Amygdala (tissue), 56 donors: ENCODE measurements around the gene PITPNC1.
"Not testable (repeated sequence)": the region's sequence is repeated elsewhere in the genome, so short reads cannot be mapped to it uniquely, and the experiment has no call there.

Experiments used
- DNase-seq, 56 donors: peaks; one replicate each; lab custom pipeline; 2025; lab: John Stamatoyannopoulos, UW

PITPNC1 gene

DNA sequence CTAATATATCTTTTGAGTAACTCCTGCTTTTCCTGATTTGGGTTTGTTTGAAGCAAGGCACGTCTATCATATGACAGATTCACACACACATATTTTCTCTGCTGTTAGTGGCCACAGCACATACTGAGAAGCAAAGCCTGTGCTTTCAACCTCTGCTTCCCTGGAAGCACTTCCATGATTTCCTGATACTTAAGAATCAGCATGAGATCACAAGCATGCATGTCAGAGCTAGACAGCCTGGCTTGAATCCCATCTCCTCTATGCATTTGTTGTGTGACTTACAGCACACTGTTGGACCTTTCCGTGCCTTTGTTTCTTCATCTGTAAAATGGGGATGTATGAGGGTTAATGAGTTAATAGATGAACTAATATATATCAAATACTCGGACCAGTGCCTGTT is 189.6 kb downstream of the PITPNC1 start:
- no peak for DNase-seq

DNA sequence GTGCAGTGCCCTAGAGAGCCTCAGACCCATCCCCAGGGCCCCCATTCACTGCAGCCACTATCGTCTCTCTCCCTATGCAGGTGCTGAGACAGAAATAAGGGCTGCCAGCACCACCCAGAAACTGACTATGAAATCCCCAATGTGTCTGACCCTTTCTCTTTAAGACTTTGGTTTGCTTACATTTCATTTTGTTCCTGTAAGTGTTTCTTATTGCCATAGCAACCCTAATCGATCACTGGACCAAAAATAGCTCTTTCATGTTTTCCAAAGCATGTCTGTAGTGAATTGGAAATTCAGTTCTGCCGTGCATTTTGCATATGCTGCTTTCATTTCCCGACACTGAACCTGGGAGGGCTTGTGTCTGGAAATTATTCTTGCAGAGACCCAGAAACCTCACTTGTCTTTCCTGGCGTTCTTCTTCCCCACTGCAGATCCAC is 192.0 kb downstream of the PITPNC1 start:
- DNase-seq: no peak

DNA sequence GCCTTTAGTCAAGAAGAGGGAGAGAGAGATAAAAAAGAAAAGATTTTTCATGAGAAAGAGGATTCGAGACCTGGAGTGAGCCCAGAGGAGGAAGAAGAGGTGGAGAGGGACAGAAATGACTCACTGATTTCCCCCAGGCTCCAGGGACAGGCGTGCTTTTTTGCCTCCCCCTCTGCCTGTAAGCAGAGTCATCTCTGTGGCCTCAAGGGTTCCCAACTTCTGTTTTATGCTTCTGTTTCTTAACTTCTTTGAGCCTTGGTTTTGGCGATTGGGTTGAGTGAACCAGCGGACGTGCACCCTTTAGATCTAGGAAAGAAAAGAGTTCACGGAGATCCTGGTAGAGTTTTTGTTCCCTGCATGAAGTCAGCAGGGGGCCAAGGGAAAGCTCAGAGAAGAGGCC is 192.8 kb downstream of the PITPNC1 start:
- DNase-seq: peak in 4 of 56 donors; percentile 6 to 14 (median 12)

DNA sequence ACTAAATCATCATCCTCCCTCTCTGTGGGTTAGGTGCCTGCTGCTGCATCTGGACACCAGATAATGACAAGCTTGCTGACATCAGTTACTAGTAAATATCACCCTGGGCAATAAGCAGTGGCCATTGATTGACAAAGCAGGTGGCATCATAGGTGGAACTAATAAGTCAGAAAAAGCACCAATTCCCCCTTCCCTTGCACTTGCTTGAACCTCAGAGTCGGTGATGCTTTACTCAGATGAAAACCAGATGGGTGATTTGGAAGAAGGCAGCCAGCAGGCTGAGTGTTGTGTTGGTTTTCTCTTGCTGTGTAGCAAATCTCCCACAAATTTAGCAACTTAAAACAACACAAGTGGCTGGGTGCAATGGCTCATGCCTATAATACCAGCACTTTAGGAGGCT is 193.7 kb downstream of the PITPNC1 start:
- no peak for DNase-seq

DNA sequence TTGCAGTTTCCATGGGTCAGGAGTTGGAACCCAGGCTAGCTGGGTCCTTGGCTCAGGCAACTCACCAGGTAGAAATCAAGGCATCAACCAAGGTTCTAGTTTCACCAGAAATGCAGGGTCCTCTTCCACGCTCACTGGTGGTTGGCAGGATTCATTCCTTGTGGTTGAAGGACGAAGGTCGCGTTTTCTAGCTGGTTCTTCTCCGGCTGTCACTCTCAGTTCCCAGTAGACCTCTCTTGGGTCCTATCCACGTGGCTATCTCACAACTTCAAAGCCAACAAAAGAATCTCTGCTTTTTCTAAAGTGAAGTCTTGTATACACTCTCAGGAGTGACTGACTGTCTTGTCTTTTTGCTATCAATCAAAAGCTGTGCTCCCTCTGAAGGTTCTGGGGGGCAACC is 194.4 kb downstream of the PITPNC1 start:
- no peak for DNase-seq

DNA sequence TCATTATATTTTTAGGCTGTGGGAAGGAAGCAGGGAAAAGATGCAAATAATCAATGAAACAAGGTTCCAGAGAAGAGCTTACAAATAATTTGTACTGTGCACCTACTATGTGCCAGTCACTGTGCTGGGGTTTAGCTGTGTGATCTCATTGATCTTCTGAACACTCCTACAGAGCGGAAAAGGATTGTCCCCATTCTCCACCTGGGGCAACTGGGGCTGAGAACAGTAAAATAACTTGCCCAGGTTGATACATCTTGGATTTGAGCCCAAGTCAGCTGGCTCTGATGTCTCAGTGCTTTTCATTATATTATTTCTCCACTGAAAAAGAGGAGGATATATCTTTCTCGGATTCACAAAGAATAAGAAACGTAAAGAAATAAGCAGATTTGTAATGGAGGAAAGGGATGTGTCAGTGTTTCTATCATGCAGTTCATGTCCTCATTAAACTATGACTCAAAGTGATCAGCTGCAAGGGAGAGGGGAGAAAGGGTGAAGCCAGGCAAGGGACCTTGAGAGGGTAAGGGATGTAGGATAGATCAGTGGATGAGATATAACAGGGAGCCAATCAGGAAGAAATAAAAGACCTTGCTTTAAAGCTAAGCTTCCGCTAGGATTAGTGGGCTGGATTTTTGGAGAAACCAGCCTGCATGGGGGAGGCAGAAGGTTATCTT is 197.0 kb downstream of the PITPNC1 start:
- no peak for DNase-seq

DNA sequence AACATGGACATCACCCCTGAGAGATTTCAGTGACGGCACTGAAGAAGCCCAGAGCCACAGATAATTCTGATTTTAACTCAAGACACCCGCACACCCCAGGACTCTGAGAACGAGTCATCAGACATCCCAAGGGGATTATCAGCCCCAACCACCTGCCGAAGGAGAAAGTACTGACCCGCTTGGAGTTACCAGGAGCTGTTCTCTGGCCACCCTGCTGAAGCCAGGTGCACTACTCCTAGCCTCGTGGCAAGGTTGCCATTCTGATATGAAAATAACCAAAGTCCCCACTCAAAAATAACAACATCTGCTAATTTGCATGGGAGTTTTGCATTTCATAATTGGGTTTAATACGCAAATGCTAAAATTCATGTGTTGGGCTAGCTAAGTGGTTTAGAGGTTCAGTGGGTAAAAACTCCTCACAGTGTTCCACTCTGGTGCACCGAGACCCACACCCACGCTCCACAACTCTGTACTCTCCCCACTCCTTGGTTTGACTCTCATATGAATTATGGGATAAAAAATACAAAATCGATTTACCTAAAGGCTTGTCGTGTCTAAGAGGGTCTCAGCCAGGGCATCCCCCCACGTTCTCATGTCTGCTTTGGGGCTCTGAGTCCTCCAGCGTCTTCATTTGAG is 197.7 kb downstream of the PITPNC1 start:
- no peak for DNase-seq

DNA sequence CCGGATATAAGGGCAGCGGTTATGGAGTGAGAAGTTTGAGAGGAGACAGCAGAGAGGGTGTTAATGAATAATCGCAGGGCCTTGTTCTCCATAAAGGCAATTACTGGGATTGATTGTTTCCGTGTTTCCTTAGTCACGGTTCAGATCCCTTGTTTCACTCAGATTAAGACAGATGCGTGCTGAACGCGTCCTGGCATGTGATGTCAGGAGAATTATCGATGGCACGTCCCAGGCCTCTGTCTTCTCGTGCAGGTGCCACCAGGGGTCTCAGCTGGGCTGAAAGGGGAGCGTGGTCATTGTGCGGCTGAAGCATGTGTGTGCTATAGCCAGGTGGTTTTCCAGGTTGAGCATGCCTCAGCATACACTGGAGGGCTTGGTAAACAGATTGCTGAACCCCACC is 198.2 kb downstream of the PITPNC1 start:
- DNase-seq: no peak

DNA sequence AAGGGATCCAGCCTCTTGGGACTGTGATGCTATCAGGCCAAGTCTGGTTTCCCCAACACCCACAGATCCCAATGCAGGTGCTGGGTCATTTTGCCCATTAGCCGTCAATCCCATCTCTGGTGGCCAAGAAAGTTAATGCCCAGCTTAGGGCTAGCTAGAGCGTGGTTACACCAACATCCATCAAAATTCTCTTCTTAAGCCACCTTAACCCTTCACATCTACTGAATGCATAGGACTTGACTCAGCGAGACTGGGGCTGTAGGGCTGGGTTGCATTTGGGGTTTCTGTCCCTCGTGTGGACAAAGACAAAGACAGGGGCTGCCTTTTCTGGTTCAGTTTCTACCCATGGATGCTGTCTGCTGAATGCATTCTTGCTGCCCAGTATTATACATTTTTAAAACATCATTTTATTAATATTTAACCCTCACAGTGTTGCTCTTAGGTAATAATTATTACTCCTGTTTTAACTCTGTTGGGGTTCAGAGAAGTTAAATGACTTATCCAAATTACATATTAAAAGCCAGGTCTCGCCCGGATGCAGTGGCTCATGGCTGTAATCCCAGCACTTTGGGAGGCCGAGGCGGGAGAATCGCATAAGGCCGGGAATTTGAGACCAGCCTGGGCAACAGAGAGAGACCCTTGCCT is 199.5 kb downstream of the PITPNC1 start:
- no peak for DNase-seq

DNA sequence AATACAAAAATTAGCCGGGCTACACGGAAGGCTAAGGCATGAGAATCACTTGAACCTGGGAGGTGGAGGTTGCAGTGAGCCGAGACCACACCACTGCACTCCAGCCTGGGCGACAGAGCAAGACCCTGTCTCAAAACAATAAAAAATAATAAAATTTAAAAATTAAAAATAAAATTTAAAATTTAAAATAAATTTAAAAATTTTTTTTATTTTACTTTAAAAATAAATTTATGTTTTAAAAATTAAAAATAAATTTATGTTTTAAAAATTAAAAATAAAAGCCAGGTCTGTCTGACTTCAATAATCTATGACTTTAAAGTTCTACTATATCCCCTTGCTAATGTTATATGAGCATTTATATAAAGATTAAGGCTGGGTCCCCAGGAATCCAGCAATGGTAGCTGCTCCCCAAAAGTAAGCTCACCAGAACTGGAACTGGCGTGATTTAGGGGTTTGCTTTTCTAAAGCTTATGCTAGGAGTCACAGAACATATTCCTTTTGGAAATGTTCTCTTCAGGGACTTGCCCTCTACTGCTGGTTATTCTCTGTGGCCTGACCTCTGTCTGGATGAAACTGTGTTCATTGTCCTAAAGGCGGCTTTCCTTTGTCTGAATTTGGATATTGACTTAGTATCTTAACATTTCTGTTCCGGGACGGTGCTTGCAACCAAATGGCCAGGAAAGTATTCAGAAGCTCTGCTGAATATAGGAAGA is 200.5 kb downstream of the PITPNC1 start:
- no peak for DNase-seq

DNA sequence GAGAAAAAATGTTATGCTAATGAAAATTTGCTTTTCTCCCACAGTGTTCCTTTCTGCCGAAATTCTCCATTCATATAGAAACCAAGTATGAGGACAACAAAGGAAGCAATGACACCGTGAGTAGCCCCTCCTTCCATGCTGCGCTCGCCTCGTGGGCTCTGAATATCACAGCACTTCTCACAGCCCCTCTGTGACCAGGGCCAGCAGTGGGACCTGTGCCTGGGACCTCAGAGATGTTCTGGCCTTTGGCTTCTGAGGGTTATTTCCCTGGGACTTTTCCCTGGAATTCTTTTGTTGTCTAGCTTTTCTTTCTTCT is 201.0 kb downstream of the PITPNC1 start:
- no peak for DNase-seq

DNA sequence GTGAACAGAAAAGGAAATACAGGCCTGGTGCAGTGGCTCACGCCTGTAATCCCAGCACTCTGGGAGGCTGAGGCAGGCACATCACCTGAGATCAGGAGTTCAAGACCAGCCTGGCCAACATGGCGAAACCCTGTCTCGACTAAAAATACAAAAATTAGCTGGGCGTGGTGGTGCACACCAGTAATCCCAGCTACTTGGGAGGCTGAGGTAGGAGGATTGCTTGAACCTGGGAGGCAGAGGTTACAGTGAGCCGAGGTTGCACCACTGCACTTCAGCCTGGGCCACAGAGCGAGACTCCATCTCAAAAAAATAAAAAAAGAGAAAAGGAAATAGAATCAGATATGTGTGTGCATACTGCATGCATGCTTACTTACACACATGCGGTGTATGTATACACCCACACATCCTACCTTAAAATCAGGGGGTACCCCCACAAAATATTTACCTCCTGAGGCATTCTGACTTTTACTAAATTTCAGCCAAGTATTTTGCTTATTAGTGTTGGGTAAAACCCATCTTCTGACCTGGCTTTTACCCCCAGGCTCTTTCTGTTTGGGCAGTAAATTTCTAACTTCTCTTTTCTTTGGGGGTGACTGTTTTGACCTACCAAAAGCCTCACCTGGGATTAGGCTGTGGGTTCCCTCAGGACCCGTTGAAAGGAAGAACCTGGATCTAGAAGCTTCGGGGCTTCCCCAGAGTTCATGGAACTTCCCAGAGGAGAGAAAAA is 201.8 kb downstream of the PITPNC1 start:
- DNase-seq: not testable (repeated sequence)

DNA sequence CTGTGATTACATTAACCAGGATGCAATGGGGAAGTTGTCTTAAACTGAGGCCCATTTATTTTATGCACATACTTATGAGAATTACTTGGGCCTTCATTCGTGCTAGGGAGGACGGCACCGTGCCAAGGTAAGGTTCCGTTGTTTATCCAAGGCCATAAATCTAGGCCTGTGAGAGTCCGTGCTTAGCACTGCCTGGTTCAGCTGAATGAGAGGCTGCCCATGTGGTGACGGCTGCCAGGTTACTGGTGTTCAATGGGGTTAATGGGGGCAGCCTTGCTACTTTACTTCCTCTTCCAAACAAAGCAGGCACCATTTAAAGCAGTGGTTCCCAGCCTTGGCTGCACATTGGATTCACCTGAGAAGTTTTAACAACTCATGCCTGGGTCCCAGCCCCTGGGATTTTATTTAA is 205.6 kb downstream of the PITPNC1 start:
- no peak for DNase-seq

DNA sequence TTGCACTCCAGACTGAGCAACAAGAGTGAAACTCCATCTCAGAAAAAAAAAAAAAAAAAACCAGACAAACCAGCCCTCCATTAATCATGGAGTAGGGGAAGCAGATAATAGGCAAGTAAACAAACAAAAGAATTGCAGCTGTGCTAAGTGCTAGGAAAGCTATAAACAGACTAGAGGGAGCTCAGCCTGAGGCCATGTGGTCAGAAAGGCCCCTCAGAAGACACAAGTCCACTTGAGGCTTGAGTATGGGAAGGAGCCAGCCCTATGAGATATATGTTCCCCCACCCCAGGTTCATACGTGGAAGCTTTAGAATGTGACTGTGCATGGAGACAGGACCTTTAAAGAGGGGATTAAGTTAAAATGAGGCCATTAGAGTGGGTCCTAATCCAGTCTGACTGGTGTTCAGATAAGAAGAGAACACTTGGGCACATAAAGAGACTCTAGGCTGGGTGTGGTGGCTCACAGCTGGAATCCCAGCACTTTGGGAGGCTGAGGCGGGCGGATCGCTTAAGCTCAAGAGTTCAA is 208.1 kb downstream of the PITPNC1 start:
- DNase-seq: no peak

DNA sequence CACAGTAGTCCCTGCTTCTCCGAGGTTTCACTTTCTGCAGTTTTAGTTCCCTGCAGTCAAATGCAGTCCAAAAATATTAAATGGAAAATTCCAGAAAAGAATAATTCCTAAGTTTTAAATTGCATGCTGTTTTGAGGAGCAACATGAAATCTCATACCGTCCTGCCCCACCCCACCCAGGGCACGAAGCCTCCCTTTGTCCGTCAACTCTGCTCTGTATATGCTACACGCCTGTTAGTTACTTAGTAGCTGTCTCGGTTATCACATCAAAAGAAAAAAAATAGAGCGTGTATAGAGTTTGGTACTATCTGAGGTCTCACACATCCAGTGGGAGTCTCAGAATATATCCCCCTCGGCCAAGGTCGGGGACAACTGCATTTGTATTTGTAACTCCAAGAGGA is 211.2 kb downstream of the PITPNC1 start:
- DNase-seq: no peak

DNA sequence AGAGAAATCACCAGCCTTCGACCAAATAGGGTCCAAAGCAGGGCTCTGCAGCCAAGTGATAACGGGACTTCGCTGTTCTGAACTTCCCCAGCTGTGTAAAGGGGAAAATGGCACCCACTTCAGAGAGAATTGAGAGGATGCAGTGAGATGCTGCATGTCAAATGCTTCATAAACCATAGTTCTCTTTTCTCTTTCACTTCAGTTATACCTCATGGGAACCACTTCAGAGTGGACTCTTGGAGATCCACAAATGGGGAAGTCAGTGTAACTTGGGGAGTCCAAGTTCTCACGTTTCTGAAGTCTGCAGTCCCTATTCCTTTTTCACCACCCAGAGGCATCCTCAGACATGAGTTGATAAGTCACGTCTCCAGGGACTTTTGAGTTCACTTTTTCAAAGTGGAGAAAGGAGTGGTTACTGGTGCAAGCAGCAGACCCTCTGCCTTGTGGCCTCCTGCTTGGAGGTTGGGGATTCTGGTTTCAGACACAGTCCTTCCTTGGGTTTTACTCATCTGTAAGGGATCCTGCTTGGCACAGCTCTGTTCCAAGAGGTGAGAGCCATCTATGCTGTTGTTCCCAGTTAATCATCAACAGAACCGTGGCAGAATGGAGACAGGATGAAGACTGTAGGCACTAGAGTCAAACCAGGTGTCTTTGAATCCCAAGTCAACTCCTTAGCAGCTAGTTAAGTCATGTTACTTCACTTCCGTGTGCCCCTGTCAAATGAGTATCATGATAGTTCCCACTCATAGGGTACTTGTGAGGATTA is 217.2 kb downstream of the PITPNC1 start:
- DNase-seq: no peak

DNA sequence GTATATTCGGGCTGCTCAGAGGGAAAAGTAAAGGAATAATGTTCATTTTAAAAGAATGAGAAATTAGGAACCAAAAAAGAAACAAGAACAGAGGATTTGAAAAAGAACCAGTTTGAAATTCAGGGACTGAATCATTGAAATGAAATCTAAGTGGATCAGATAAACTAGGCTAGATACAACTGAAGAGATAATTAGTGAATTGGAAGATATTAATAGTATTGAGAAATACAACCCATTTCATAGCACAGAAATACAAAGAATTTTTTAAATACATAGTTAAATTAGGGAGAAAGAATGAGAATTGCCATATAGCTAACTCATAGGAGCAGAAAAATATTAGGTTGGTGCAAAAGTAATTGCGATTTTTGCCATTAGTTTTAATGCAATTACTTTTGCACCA is 223.3 kb downstream of the PITPNC1 start:
- no peak for DNase-seq

DNA sequence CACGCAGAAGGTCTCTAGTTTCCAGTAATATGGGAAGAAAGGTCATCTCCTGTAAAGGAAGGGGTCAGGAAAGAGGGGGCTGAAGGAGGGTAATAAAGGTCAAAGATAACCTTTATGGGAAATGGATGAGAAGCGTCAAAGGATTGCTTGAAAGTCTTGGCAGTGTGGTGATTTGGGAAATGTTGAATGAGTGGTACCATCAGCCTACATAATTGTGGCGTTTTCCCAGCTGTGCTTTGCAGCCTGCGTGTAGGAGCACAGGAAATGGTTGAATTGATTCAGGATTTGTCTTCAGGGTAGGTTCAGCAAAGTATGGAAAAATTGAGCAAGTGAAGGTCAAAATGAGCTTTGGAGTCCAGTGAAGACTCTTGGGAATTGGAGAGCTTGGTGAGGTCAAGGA is 224.8 kb downstream of the PITPNC1 start:
- no peak for DNase-seq

DNA sequence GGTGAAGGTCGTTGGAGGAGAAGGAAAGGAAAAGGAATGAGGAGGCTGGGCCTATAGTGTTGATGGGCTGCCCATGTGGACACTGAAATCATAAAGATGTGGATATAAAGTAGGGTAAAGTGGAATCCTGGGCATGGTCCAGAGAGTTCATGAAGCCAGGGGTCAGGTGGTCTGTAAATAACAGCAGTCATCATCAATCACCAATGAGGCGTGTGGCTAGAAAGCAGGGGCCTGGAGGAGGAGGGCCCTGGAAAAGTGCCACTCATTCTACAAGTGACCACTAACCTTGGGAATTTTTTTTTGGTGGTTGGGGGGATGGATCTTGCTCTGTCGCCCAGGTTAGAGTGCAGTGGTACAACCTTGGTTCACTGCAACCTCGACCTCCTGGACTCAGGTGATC is 225.4 kb downstream of the PITPNC1 start:
- DNase-seq: no peak

DNA sequence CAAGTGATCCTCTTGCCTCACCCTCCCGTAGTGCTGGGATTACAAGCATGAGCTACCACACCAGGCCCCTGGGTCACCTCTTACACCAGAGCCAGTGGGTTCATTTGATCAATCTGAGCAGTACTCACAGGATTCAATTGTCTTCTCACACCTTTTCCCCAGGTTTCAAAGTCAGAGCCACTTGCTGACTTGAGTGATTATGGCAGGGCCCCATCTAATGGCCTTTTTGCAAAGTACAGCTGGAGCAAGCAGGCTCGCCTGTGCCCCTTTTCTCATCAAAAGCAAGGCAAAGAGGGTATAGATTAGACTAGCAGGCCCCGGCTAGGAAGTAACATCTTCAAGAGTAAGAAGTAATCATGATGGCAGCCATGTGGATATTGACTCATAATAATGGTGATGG is 225.9 kb downstream of the PITPNC1 start:
- peak in 3 of 56 donors; percentile 7 to 16 (median 10) for DNase-seq
